Measurements from ENCODE around the gene CAST. TPM values are rescaled to one million over a fixed set of nuclear protein-coding genes. Genes with fewer than 3 reads are reported as not detected.

Gene CAST
- total RNA-seq, 4 donors from 2014 or later = 321 to 971 (median 445) TPM

GRCh38 chr5:96633820-96634219 is 28.4 kb upstream of the CAST start:
- ATAC-seq (no peak), DNase-seq (no peak)
- no peaks in the 10 kb centered on the region for H3K27me3 ChIP-seq
- TF ChIP-seq POLR2A (IDR thresholded peaks at IDR 0.05) (no peak), CTCF (IDR thresholded peaks at IDR 0.05 in 4 of 5, conservative IDR thresholded peaks at IDR 0.05 in 1 of 5) (no peak)
- H3K4me1 ChIP-seq = no peaks in the 10 kb centered on the region
- H3K9me3 ChIP-seq = no peaks in the 10 kb centered on the region
- no peaks in the 10 kb centered on the region for H3K36me3 ChIP-seq
- intact Hi-C loops (cut with DNase I; ENCODE audit: low total_unique reads) = no loop called here
- no peak overlapping the region for H3K27ac ChIP-seq
- in situ Hi-C loops (cut with MboI; ENCODE audit: low sequenced_read_pairs in 4 of 4) = loop anchor here in 1 of 4 donors (25.0 kb wide), 1 partner anchor 528 kb away; no protein-coding TSS in a partner anchor
- no peak overlapping the region for H3K4me3 ChIP-seq

- in situ Hi-C loops (cut with MboI; ENCODE audit: low sequenced_read_pairs in 4 of 4) = loop anchor here in 1 of 4 donors (25.0 kb wide), 1 partner anchor 527 kb away; no protein-coding TSS in a partner anchor
- no peaks in the 10 kb centered on the region for H3K27me3 ChIP-seq
- no peaks in the 10 kb centered on the region for H3K36me3 ChIP-seq
- DNase-seq = no peak
- no peak for TF ChIP-seq POLR2A (IDR thresholded peaks at IDR 0.05)
- no peak for TF ChIP-seq CTCF (IDR thresholded peaks at IDR 0.05 in 4 of 5, conservative IDR thresholded peaks at IDR 0.05 in 1 of 5)
- no peak overlapping the region for H3K27ac ChIP-seq
- no peaks in the 10 kb centered on the region for H3K9me3 ChIP-seq
- intact Hi-C loops (cut with DNase I; ENCODE audit: low total_unique reads) = no loop called here
- no peak overlapping the region for H3K4me3 ChIP-seq
- no peak for ATAC-seq
- no peaks in the 10 kb centered on the region for H3K4me1 ChIP-seq
Observed at GRCh38 chr5:96634881-96635280, 27.3 kb upstream of the CAST start.

GRCh38 chr5:96636046-96636445 is 26.1 kb upstream of the CAST start:
- H3K4me1 ChIP-seq = no peaks in the 10 kb centered on the region
- in situ Hi-C loops (cut with MboI; ENCODE audit: low sequenced_read_pairs in 4 of 4) (loop anchor here in 1 of 4 donors (25.0 kb wide), 1 partner anchor 526 kb away; no protein-coding TSS in a partner anchor), intact Hi-C loops (cut with DNase I; ENCODE audit: low total_unique reads) (no loop called here)
- DNase-seq = no peak
- TF ChIP-seq POLR2A (IDR thresholded peaks at IDR 0.05) (no peak), CTCF (IDR thresholded peaks at IDR 0.05 in 4 of 5, conservative IDR thresholded peaks at IDR 0.05 in 1 of 5) (no peak)
- no peak for ATAC-seq
- no peaks in the 10 kb centered on the region for H3K9me3 ChIP-seq
- no peaks in the 10 kb centered on the region for H3K27me3 ChIP-seq
- H3K27ac ChIP-seq = no peak overlapping the region
- no peaks in the 10 kb centered on the region for H3K36me3 ChIP-seq
- no peak overlapping the region for H3K4me3 ChIP-seq

GRCh38 chr5:96636594-96636993 is 25.6 kb upstream of the CAST start:
- in situ Hi-C loops (cut with MboI; ENCODE audit: low sequenced_read_pairs in 4 of 4) = loop anchor here in 1 of 4 donors (25.0 kb wide), 1 partner anchor 526 kb away; no protein-coding TSS in a partner anchor
- Histone ChIP-seq H3K27me3 (no peaks in the 10 kb centered on the region), H3K9me3 (no peaks in the 10 kb centered on the region)

More at GRCh38 chr5:96636594-96636993, 25.6 kb upstream of the CAST start:
- Histone ChIP-seq H3K27ac (no peak overlapping the region), H3K36me3 (no peaks in the 10 kb centered on the region), H3K4me1 (no peaks in the 10 kb centered on the region), H3K4me3 (no peak overlapping the region)
- no peak for ATAC-seq
- TF ChIP-seq POLR2A (IDR thresholded peaks at IDR 0.05) (no peak), CTCF (IDR thresholded peaks at IDR 0.05 in 4 of 5, conservative IDR thresholded peaks at IDR 0.05 in 1 of 5) (no peak)
- intact Hi-C loops (cut with DNase I; ENCODE audit: low total_unique reads) = no loop called here
- no peak for DNase-seq

All from gastrocnemius medialis (tissue), 4 donors.